HL-60 (cell line): ENCODE results near the gene FAM209A.

ENCODE experiments used
- DNase-seq, 2 experiments: peaks; one replicate each; pipeline ENCODE4 v3.0.0-alpha.2; 2010 to 2020; ENCODE audit warnings: low read depth in 1 of 2, low spot score in 1 of 2
- H3K27ac ChIP-seq: fragments of 250-450 bp; sonication (Bioruptor Pico); replicated peaks from 2 replicates; pipeline ENCODE4 v1.5.1; 2020; ENCODE audit warnings: mild to moderate bottlenecking, moderate library complexity
- H3K27me3 ChIP-seq: fragments of 250-450 bp; sonication (Bioruptor Pico); 2 replicates; pipeline ENCODE4 v1.5.1; 2021; ENCODE audit warnings: mild to moderate bottlenecking, moderate library complexity; ENCODE audit not compliant: insufficient read depth, poor library complexity, severe bottlenecking
- H3K4me3 ChIP-seq: replicated peaks from 2 replicates; pipeline ENCODE4 v1.5.1; 2011; ENCODE audit warnings: mild to moderate bottlenecking, control low read depth, low read length; ENCODE audit not compliant: insufficient read depth
- CTCF ChIP-seq: IDR thresholded peaks from one replicate; pipeline ENCODE4 v1.5.1; 2011; ENCODE audit warnings: low read length, control low read depth, inconsistent platforms; ENCODE audit not compliant: insufficient read depth
- GABPA ChIP-seq: IDR thresholded peaks from 2 replicates; pipeline ENCODE4 v1.6.1; 2012; ENCODE audit warnings: low read depth
- POLR2AphosphoS5 ChIP-seq: IDR thresholded peaks from 2 replicates; pipeline ENCODE4 v1.6.1; 2012; ENCODE audit warnings: low read depth
- REST ChIP-seq: IDR thresholded peaks from 2 replicates; pipeline ENCODE4 v1.6.1; 2012; ENCODE audit warnings: low read depth; ENCODE audit not compliant: insufficient replicate concordance
- SPI1 ChIP-seq: IDR thresholded peaks from 2 replicates; pipeline ENCODE4 v1.6.1; 2012; ENCODE audit warnings: low read depth, mild to moderate bottlenecking, borderline replicate concordance

The FAM209A gene

GRCh38 chr20:56570832-56571231 is 46.3 kb downstream of the FAM209A start:
- no peak for DNase-seq
- TF ChIP-seq POLR2AphosphoS5 (no peak), REST (no peak), CTCF (no peak), SPI1 (no peak), GABPA (no peak)
- Histone ChIP-seq H3K4me3 (no peak overlapping the region), H3K27ac (no peak overlapping the region), H3K27me3 (no peaks in the 10 kb centered on the region)

- TF ChIP-seq REST, result no peak
- no peak for TF ChIP-seq CTCF
- no peak for TF ChIP-seq SPI1
- TF ChIP-seq POLR2AphosphoS5, result no peak
- Histone ChIP-seq H3K4me3 (no peak overlapping the region), H3K27me3 (no peaks in the 10 kb centered on the region), H3K27ac (no peak overlapping the region)
- DNase-seq, result no peak
Observed at GRCh38 chr20:56572172-56572571, 47.6 kb downstream of the FAM209A start.

- Histone ChIP-seq H3K4me3 (no peak overlapping the region), H3K27ac (no peak overlapping the region), H3K27me3 (no peaks in the 10 kb centered on the region)
- TF ChIP-seq POLR2AphosphoS5 (no peak), SPI1 (no peak), CTCF (no peak), REST (no peak)
- DNase-seq, result no peak
Observed at GRCh38 chr20:56573986-56574385, 49.4 kb downstream of the FAM209A start.
